Gastroesophageal sphincter (tissue), 3 donors: Measurements from ENCODE around the gene PMEL.

Experiments used
- CTCF ChIP-seq, 4 experiments: fragments of 200-600 bp in 2 of 4; fragments of 450-650 bp in 2 of 4; sonication (generic) in 1 of 4; IDR thresholded peaks; one replicate each; pipeline ENCODE4 v1.5.1; 2017 to 2019; ENCODE audit warnings: antibody characterized with exemption in 4 of 4, mild to moderate bottlenecking in 2 of 4, moderate library complexity in 2 of 4
- POLR2A ChIP-seq, 2 donors: fragments of 450-650 bp; IDR thresholded peaks; one replicate each; pipeline ENCODE4 v1.6.1; 2017; ENCODE audit warnings: antibody characterized with exemption in 2 of 2, mild to moderate bottlenecking in 2 of 2, moderate library complexity in 1 of 2

DNA sequence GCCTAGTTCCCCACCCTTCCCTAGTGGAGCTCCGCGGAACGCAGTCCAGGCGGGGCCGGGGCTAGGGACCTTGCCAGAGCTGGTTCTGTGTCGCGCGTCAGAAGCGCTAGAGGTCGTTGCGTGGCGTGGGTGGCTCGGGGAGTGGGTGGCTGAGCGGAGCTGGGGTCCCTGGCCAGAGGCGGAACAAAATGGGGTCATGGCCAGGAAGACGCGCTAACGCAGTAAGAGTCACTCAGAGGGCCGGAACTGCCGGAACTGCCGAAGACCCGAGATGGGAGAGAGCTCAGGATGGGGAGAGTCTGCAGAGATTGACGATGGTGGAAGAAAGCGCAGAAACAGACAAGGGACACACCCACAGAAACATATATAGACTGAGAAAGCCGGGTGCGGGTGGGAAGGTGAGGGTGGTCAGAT, 30.1 kb downstream of the PMEL start:
- TF ChIP-seq CTCF (IDR thresholded peaks at IDR 0.05): peak in 1 of 4 experiments; percentile 24
- TF ChIP-seq POLR2A (IDR thresholded peaks at IDR 0.05): no peak
